Neural cell (in vitro differentiated cells): ENCODE results near the gene BCL7B.

Source experiments
- CTCF ChIP-seq: fragments of 450-650 bp; IDR thresholded peaks from 2 replicates; pipeline ENCODE4 v1.5.1; 2014; ENCODE audit warnings: antibody characterized with exemption, mild to moderate bottlenecking, moderate library complexity; ENCODE audit not compliant: poor library complexity, severe bottlenecking
- EZH2 ChIP-seq: fragments of 200-600, 300-800 bp; shearing (Covaris generic), sonication (generic); IDR thresholded peaks from 2 replicates; pipeline ENCODE4 v1.6.1; 2014; ENCODE audit warnings: antibody characterized with exemption, low read length, borderline replicate concordance, mild to moderate bottlenecking; ENCODE audit not compliant: insufficient read depth, poor library complexity, severe bottlenecking

- no peak for TF ChIP-seq CTCF
- no peak for TF ChIP-seq EZH2
Observed at GRCh38 chr7:73519867-73520672, 37.4 kb downstream of the BCL7B start.
